CD8-positive, alpha-beta memory T cell (primary cell): Measurements from ENCODE around the gene TOX3. TPM values are rescaled to one million over a fixed set of nuclear protein-coding genes. Genes with fewer than 3 reads are reported as not detected.

Experiments
- CTCF ChIA-PET: fragments of 350-600 bp; sonication (Branson Sonifier 250); formaldehyde crosslinking; loops from one replicate; lab custom pipeline; 2021; ENCODE audit warnings: antibody characterized with exemption; lab: Charles Lee
- POLR2A ChIA-PET: fragments of 350-600 bp; sonication (Branson Sonifier 250); formaldehyde crosslinking; loops from one replicate; lab custom pipeline; 2021; ENCODE audit warnings: antibody characterized with exemption; lab: Charles Lee
- DNase-seq, 5 donors: peaks; one replicate each; pipeline versions ENCODE4 v3.0.0 to v3.0.0-alpha.2; 2020 to 2022; ENCODE audit warnings: mixed read lengths in 1 of 5
- H3K27ac ChIP-seq: one replicate; pipeline ENCODE4 v1.7.0; 2013; ENCODE audit warnings: low read depth, mild to moderate bottlenecking, low read length, moderate library complexity
- H3K27me3 ChIP-seq: 2 replicates; pipeline ENCODE4 v1.7.0; 2013; ENCODE audit warnings: low read length, mild to moderate bottlenecking; ENCODE audit not compliant: insufficient read depth, poor library complexity, severe bottlenecking
- H3K36me3 ChIP-seq: 2 replicates; pipeline ENCODE4 v1.7.0; 2013; ENCODE audit warnings: mild to moderate bottlenecking, low read length, moderate library complexity; ENCODE audit not compliant: insufficient read depth
- H3K4me1 ChIP-seq: 2 replicates; pipeline ENCODE4 v1.7.0; 2013; ENCODE audit warnings: mild to moderate bottlenecking, low read length, moderate library complexity; ENCODE audit not compliant: insufficient read depth
- H3K4me3 ChIP-seq: 2 replicates; pipeline ENCODE4 v1.7.0; 2013; ENCODE audit warnings: mild to moderate bottlenecking, low read length
- H3K9me3 ChIP-seq: 2 replicates; pipeline ENCODE4 v1.7.0; 2013; ENCODE audit warnings: mild to moderate bottlenecking, low read length
- H3K27ac Mint-ChIP-seq, 8 donors: one replicate each; pipeline ENCODE4 v1.8.0; 2020 to 2021; ENCODE audit warnings: mixed read lengths in 8 of 8, mild to moderate bottlenecking in 6 of 8, inconsistent platforms in 3 of 8, moderate library complexity in 3 of 8
- H3K27me3 Mint-ChIP-seq, 2 donors: one replicate each; pipeline ENCODE4 v1.8.0; 2020 to 2021; ENCODE audit warnings: mixed read lengths in 2 of 2, mild to moderate bottlenecking in 1 of 2, moderate library complexity in 1 of 2
- H3K36me3 Mint-ChIP-seq, 3 donors: one replicate each; pipeline ENCODE4 v1.8.0; 2020 to 2021; ENCODE audit warnings: mixed read lengths in 3 of 3, inconsistent platforms in 1 of 3, mild to moderate bottlenecking in 1 of 3
- H3K4me1 Mint-ChIP-seq, 3 donors: one replicate each; pipeline ENCODE4 v1.8.0; 2020 to 2021; ENCODE audit warnings: mixed read lengths in 3 of 3, inconsistent platforms in 1 of 3, mild to moderate bottlenecking in 1 of 3
- H3K4me3 Mint-ChIP-seq, 7 donors: one replicate each; pipeline ENCODE4 v1.8.0; 2020 to 2021; ENCODE audit warnings: mixed read lengths in 7 of 7, mild to moderate bottlenecking in 6 of 7, moderate library complexity in 4 of 7, inconsistent platforms in 2 of 7
- H3K9me3 Mint-ChIP-seq, 5 donors: one replicate each; pipeline ENCODE4 v1.8.0; 2020 to 2022; ENCODE audit warnings: mixed read lengths in 5 of 5, mild to moderate bottlenecking in 3 of 5, moderate library complexity in 2 of 5, inconsistent platforms in 1 of 5
- polyA plus RNA-seq: library from polyadenylated mRNA; unstranded; fragments of 300-500 nt; fragmentation: Illumina TruSeq; gene quantifications from one replicate; pipeline ENCODE4 v1.2.3, GENCODE V29; 2021
- total RNA-seq, 2 experiments: library from RNA; stranded (reverse); gene quantifications; one replicate each; pipeline ENCODE4 v1.2.3, GENCODE V29; 2021

The TOX3 gene
- total and polyA plus RNA-seq, 3 experiments from 2014 or later = not detected

GRCh38 chr16:52557236-52557635, 10.3 kb upstream of the TOX3 start:
- CTCF ChIA-PET = no interaction called here
- no peaks in the 10 kb centered on the region for H3K36me3 Mint-ChIP-seq

DNA sequence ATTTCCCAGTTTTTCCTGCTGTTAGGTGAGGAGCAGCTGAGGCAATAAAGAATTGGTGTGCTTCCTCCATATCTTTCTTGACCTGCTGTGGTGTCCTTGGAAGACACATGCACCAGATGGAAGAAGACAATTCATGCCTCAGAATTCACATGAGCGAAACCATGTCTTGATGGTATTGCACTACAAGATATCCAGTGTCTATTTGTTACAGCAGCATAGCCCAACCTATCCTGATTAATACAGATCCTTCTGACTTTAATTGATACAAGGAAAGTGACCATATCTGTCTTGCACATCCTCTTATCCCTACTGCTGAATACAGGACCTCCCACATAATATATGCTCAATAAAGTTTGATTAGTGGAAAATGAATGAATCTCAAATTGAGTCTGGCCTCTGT, 9.1 kb upstream of the TOX3 start:
- Mint-ChIP-seq H3K27me3 (peaks cover 0 to 3% of the 10 kb centered on the region in 2 donors), H3K9me3 (peaks cover 0 to 1% (median 0%) of the 10 kb centered on the region in 5 donors), H3K4me1 (no peaks in the 10 kb centered on the region), H3K36me3 (no peaks in the 10 kb centered on the region), H3K4me3 (no peak overlapping the region), H3K27ac (no peak overlapping the region)
- ChIA-PET POLR2A (no interaction called here), CTCF (no interaction called here)
- H3K36me3 ChIP-seq = no peaks in the 10 kb centered on the region
- no peak overlapping the region for H3K4me3 ChIP-seq
- H3K9me3 ChIP-seq = no peaks in the 10 kb centered on the region
- H3K27me3 ChIP-seq = no peaks in the 10 kb centered on the region
- no peaks in the 10 kb centered on the region for H3K4me1 ChIP-seq
- H3K27ac ChIP-seq = no peak overlapping the region
- no peak for DNase-seq

More at GRCh38 chr16:52557236-52557635, 10.3 kb upstream of the TOX3 start:
- no peaks in the 10 kb centered on the region for H3K27me3 ChIP-seq
- H3K27ac ChIP-seq = no peak overlapping the region
- no peak overlapping the region for H3K4me3 Mint-ChIP-seq
- H3K36me3 ChIP-seq = no peaks in the 10 kb centered on the region
- peaks cover 0 to 3% of the 10 kb centered on the region in 2 donors for H3K27me3 Mint-ChIP-seq
- H3K9me3 ChIP-seq = no peaks in the 10 kb centered on the region
- H3K4me1 ChIP-seq = no peaks in the 10 kb centered on the region
- H3K4me1 Mint-ChIP-seq = no peaks in the 10 kb centered on the region
- H3K9me3 Mint-ChIP-seq = peaks cover 0 to 4% (median 1%) of the 10 kb centered on the region in 5 donors
- no peak overlapping the region for H3K27ac Mint-ChIP-seq
- POLR2A ChIA-PET = no interaction called here
- no peak overlapping the region for H3K4me3 ChIP-seq
- no peak for DNase-seq

- H3K27me3 Mint-ChIP-seq = peaks cover 0 to 3% of the 10 kb centered on the region in 2 donors
- CTCF ChIA-PET = no interaction called here
Measured at GRCh38 chr16:52555572-52555971, 8.6 kb upstream of the TOX3 start.

DNA sequence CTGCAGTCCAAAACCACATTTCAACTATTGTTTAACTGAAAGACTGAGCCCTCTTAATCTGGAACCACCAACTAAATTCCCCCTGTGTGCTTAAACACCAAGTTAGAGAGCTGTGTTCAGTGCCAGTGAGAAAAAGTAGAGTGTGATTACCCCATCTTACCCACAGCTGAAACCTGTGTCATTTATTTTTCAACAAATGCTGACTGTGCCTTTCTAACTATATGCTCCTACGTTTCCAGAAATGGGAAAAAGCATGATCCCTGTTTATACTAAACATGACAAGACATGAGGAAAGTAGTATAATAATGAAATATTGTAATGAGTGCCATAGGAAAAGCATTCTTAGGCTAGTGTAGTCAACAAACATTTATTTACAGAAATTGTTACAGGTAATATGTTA, 7.4 kb upstream of the TOX3 start:
- ChIA-PET CTCF (no interaction called here), POLR2A (no interaction called here)
- H3K36me3 Mint-ChIP-seq = no peaks in the 10 kb centered on the region
- peaks cover 8 to 9% of the 10 kb centered on the region in 2 donors for H3K27me3 Mint-ChIP-seq
- H3K9me3 Mint-ChIP-seq = peaks cover 0 to 5% (median 0%) of the 10 kb centered on the region in 5 donors
- no peak overlapping the region for H3K27ac ChIP-seq
- H3K36me3 ChIP-seq = no peaks in the 10 kb centered on the region
- H3K4me3 Mint-ChIP-seq = no peak overlapping the region
- H3K4me1 Mint-ChIP-seq = no peaks in the 10 kb centered on the region
- no peak overlapping the region for H3K4me3 ChIP-seq
- DNase-seq = no peak
- H3K9me3 ChIP-seq = no peaks in the 10 kb centered on the region
- H3K4me1 ChIP-seq = no peaks in the 10 kb centered on the region
- H3K27me3 ChIP-seq = no peaks in the 10 kb centered on the region
- no peak overlapping the region for H3K27ac Mint-ChIP-seq

More at GRCh38 chr16:52555572-52555971, 8.6 kb upstream of the TOX3 start:
- H3K4me1 Mint-ChIP-seq = no peaks in the 10 kb centered on the region
- Histone ChIP-seq H3K9me3 (no peaks in the 10 kb centered on the region), H3K27ac (no peak overlapping the region), H3K27me3 (no peaks in the 10 kb centered on the region), H3K36me3 (no peaks in the 10 kb centered on the region), H3K4me3 (no peak overlapping the region), H3K4me1 (no peaks in the 10 kb centered on the region)
- POLR2A ChIA-PET = no interaction called here
- no peaks in the 10 kb centered on the region for H3K36me3 Mint-ChIP-seq
- no peak overlapping the region for H3K4me3 Mint-ChIP-seq
- peaks cover 0 to 3% (median 0%) of the 10 kb centered on the region in 5 donors for H3K9me3 Mint-ChIP-seq
- H3K27ac Mint-ChIP-seq = no peak overlapping the region
- DNase-seq = no peak

DNA sequence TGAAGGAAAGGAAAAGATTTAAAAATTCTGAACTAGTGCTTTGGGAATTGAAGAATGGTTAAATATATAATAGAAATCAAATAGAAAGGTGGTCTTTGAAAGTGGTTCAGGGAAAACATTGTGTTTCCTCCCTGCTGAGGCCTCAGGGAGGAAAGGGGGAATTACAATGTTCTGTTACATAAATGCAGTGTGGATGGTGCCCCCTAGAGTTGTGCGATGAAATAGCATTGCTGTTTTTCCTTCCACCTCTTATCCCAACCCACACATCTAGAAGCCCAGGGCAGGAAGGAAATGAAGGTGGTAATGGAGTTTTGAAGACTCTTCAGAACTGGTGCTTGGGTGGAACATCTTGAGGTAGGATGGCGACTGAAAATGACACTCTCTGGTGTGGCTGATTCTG, 6.4 kb upstream of the TOX3 start:
- Histone ChIP-seq H3K27ac (no peak overlapping the region), H3K36me3 (no peaks in the 10 kb centered on the region), H3K27me3 (no peaks in the 10 kb centered on the region), H3K9me3 (no peaks in the 10 kb centered on the region), H3K4me1 (no peaks in the 10 kb centered on the region), H3K4me3 (no peak overlapping the region)
- peaks cover 8 to 19% of the 10 kb centered on the region in 2 donors for H3K27me3 Mint-ChIP-seq
- peaks cover 0 to 5% (median 0%) of the 10 kb centered on the region in 5 donors for H3K9me3 Mint-ChIP-seq
- no peaks in the 10 kb centered on the region for H3K36me3 Mint-ChIP-seq
- ChIA-PET CTCF (no interaction called here), POLR2A (no interaction called here)
- DNase-seq = no peak
- H3K4me3 Mint-ChIP-seq = no peak overlapping the region
- no peak overlapping the region for H3K27ac Mint-ChIP-seq
- no peaks in the 10 kb centered on the region for H3K4me1 Mint-ChIP-seq

- ChIA-PET CTCF (no interaction called here), POLR2A (no interaction called here)
- peaks cover 14 to 25% of the 10 kb centered on the region in 2 donors for H3K27me3 Mint-ChIP-seq
- no peak overlapping the region for H3K27ac Mint-ChIP-seq
- no peaks in the 10 kb centered on the region for H3K36me3 Mint-ChIP-seq
- Histone ChIP-seq H3K9me3 (no peaks in the 10 kb centered on the region), H3K4me3 (no peak overlapping the region), H3K27ac (no peak overlapping the region), H3K27me3 (no peaks in the 10 kb centered on the region), H3K36me3 (no peaks in the 10 kb centered on the region), H3K4me1 (no peaks in the 10 kb centered on the region)
- peaks cover 0 to 5% (median 1%) of the 10 kb centered on the region in 5 donors for H3K9me3 Mint-ChIP-seq
- H3K4me3 Mint-ChIP-seq = no peak overlapping the region
- H3K4me1 Mint-ChIP-seq = peaks cover 0 to 3% (median 2%) of the 10 kb centered on the region in 3 donors
- no peak for DNase-seq
Measured at GRCh38 chr16:52552643-52553042, 5.7 kb upstream of the TOX3 start.

- no peak overlapping the region for H3K27ac Mint-ChIP-seq
- no peaks in the 10 kb centered on the region for H3K36me3 ChIP-seq
- no peaks in the 10 kb centered on the region for H3K9me3 ChIP-seq
- no peak overlapping the region for H3K4me3 Mint-ChIP-seq
- H3K27me3 Mint-ChIP-seq = peaks cover 22 to 41% of the 10 kb centered on the region in 2 donors
- no peaks in the 10 kb centered on the region for H3K27me3 ChIP-seq
- no peaks in the 10 kb centered on the region for H3K4me1 ChIP-seq
- H3K36me3 Mint-ChIP-seq = no peaks in the 10 kb centered on the region
- no peak for DNase-seq
- ChIA-PET POLR2A (no interaction called here), CTCF (no interaction called here)
- H3K27ac ChIP-seq = no peak overlapping the region
- H3K9me3 Mint-ChIP-seq = peaks cover 0 to 5% (median 0%) of the 10 kb centered on the region in 5 donors
- H3K4me3 ChIP-seq = no peak overlapping the region
- peaks cover 3 to 10% (median 5%) of the 10 kb centered on the region in 3 donors for H3K4me1 Mint-ChIP-seq
Measured at GRCh38 chr16:52549011-52549692, 2.2 kb upstream of the TOX3 start.

- POLR2A ChIA-PET = no interaction called here
Measured at GRCh38 chr16:52548261-52549010, 1.5 kb upstream of the TOX3 start.

More at GRCh38 chr16:52548261-52549010, 1.5 kb upstream of the TOX3 start:
- no peak overlapping the region for H3K4me3 ChIP-seq
- H3K36me3 ChIP-seq = no peaks in the 10 kb centered on the region
- H3K27me3 ChIP-seq = no peaks in the 10 kb centered on the region
- CTCF ChIA-PET = no interaction called here
- no peak overlapping the region for H3K27ac ChIP-seq
- Mint-ChIP-seq H3K27ac (no peak overlapping the region), H3K9me3 (peaks cover 0 to 5% (median 0%) of the 10 kb centered on the region in 5 donors), H3K36me3 (no peaks in the 10 kb centered on the region), H3K27me3 (peaks cover 26 to 45% of the 10 kb centered on the region in 2 donors), H3K4me3 (peak overlapping the region in 1 of 7 donors; percentile 48), H3K4me1 (peaks cover 3 to 10% (median 5%) of the 10 kb centered on the region in 3 donors)
- no peaks in the 10 kb centered on the region for H3K4me1 ChIP-seq
- DNase-seq = no peak
- no peaks in the 10 kb centered on the region for H3K9me3 ChIP-seq
